Hepatocyte (in vitro differentiated cells): ENCODE results near the gene PCYOX1L. TPM values are rescaled to one million over a fixed set of nuclear protein-coding genes. Genes with fewer than 3 reads are reported as not detected.

Experiments used
- DNase-seq: peaks from one replicate; pipeline ENCODE4 v3.0.0-alpha.2; 2016; ENCODE audit warnings: low spot score
- H2AFZ ChIP-seq: fragments of 200-600 bp; sonication (generic); 2 replicates; pipeline ENCODE4 v1.6.0; 2016; ENCODE audit warnings: antibody characterized with exemption, mild to moderate bottlenecking
- H3K27ac ChIP-seq: fragments of 200-600 bp; sonication (generic); 2 replicates; pipeline ENCODE4 v1.5.1; 2016; ENCODE audit warnings: mild to moderate bottlenecking
- H3K27me3 ChIP-seq: fragments of 200-600 bp; sonication (generic); 2 replicates; pipeline ENCODE4 v1.6.1; 2016
- H3K36me3 ChIP-seq: fragments of 200-600 bp; sonication (generic); replicated peaks from 2 replicates; pipeline ENCODE4 v1.5.1; 2016; ENCODE audit warnings: low read depth; ENCODE audit not compliant: insufficient read depth
- H3K4me1 ChIP-seq: fragments of 200-600 bp; sonication (generic); 2 replicates; pipeline ENCODE4 v1.5.1; 2016; ENCODE audit warnings: mild to moderate bottlenecking, moderate library complexity; ENCODE audit not compliant: insufficient read depth
- H3K4me2 ChIP-seq: fragments of 200-600 bp; sonication (generic); 2 replicates; pipeline ENCODE4 v1.6.0; 2016
- H3K4me3 ChIP-seq: fragments of 200-600 bp; sonication (generic); 2 replicates; pipeline ENCODE4 v1.5.1; 2016; ENCODE audit warnings: mild to moderate bottlenecking
- H3K79me2 ChIP-seq: fragments of 200-600 bp; sonication (generic); 2 replicates; pipeline ENCODE4 v1.6.0; 2017; ENCODE audit warnings: mild to moderate bottlenecking
- H3K9me2 ChIP-seq: fragments of 200-600 bp; sonication (generic); replicated peaks from 2 replicates; pipeline ENCODE4 v1.6.0; 2017; ENCODE audit warnings: mild to moderate bottlenecking; ENCODE audit not compliant: insufficient read depth
- H3K9me3 ChIP-seq: fragments of 200-600 bp; sonication (generic); 2 replicates; pipeline ENCODE4 v1.5.1; 2016; ENCODE audit warnings: low read depth, mild to moderate bottlenecking
- H4K20me1 ChIP-seq: fragments of 200-600 bp; sonication (generic); 2 replicates; pipeline ENCODE4 v1.6.0; 2016; ENCODE audit warnings: mild to moderate bottlenecking; ENCODE audit not compliant: insufficient read depth, poor library complexity, severe bottlenecking
- EZH2 ChIP-seq: fragments of 200-600 bp; sonication (generic); IDR thresholded peaks from 2 replicates; pipeline ENCODE4 v1.6.1; 2016; ENCODE audit warnings: antibody characterized with exemption, mild to moderate bottlenecking, borderline replicate concordance
- EZH2phosphoT487 ChIP-seq: fragments of 200-600 bp; sonication (generic); IDR thresholded peaks from one replicate; pipeline ENCODE4 v1.6.1; 2018; ENCODE audit warnings: antibody characterized with exemption, mild to moderate bottlenecking, low read depth, moderate library complexity; ENCODE audit not compliant: unreplicated experiment, severe bottlenecking
- WGBS: methylation state at CpG from one replicate; pipeline ENCODE4 v1.1.6; 2016; ENCODE audit warnings: low lambda C conversion rate; ENCODE audit errors: missing lambda C conversion rate; 5-methylcytosine and 5-hydroxymethylcytosine counted together
- polyA plus RNA-seq: library from polyadenylated mRNA; unstranded; fragments of >200 nt; fragmentation: Nextera tagmentation; extraction: Ambion mirVana; gene quantifications from 2 replicates; pipeline ENCODE4 v1.2.1, GENCODE V29; 2016
- total RNA-seq: library from RNA; depleted of rRNA; stranded (reverse); fragments of >200 nt; gene quantifications from 2 replicates; pipeline ENCODE4 v1.2.3, GENCODE V29; 2014
- TF ChIP-seq, protein P1 (sequence below): fragments of 200-600 bp; sonication (generic); IDR thresholded peaks from 2 replicates; pipeline ENCODE4 v1.5.1; 2016; ENCODE audit warnings: antibody characterized with exemption, mild to moderate bottlenecking; ENCODE audit not compliant: poor library complexity

Gene PCYOX1L
- total and polyA plus RNA-seq, 2 experiments from 2014 or later: 9.1 to 14.4 TPM

DNA sequence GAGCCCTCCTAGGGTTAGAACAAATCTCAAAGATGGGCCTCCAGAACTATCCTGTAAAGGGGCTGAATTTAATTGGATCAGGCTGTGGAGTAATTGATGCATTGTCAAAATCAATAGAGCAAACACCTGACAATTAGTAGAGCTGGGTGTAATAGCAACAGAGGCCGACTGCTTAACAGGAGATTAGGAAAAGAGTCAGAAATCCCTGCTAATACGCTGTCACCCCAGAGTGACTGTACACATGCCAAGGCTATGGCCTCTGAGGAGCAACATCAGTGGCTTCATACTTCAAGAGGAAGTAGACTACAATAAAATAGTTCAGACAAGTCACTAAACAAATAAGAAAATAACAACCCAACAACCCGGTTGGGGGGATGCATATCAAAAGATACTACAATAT, 31.2 kb upstream of the PCYOX1L start:
- WGBS: 82% methylated on average over 3 of the region's 3 CpGs
- no peaks in the 10 kb centered on the region for H3K36me3 ChIP-seq
- H3K9me2 ChIP-seq: no peaks in the 10 kb centered on the region

DNA sequence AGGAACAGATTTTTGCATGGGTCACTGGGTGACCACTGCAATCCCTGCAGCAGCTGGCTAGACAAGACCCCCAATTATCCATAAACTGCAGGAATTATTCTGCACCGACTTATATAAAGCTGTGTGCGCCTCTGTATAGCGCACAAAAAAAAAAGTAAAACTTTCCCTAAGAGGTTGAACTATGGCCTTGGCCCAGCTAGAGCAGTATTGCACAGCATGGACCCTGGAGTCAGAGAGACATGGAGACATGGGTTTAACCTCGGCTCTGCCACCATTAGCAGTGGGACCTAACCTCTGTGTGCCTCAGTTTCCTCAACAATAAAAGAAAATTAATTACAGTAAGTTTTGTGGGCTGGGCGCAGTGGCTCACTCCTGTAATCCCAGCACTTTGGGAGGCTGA, 29.7 kb upstream of the PCYOX1L start:
- Histone ChIP-seq H3K36me3 (no peaks in the 10 kb centered on the region), H3K27ac (no peak overlapping the region), H3K79me2 (no peaks in the 10 kb centered on the region), H3K27me3 (no peaks in the 10 kb centered on the region), H2AFZ (no peak overlapping the region), H3K4me3 (no peak overlapping the region), H3K9me2 (no peaks in the 10 kb centered on the region), H4K20me1 (no peaks in the 10 kb centered on the region), H3K9me3 (no peaks in the 10 kb centered on the region), H3K4me2 (no peak overlapping the region), H3K4me1 (peaks cover 20% of the 10 kb centered on the region)
- WGBS: 95% methylated on average over 5 of the region's 5 CpGs
- no peak for DNase-seq
- TF ChIP-seq, protein P1, sequence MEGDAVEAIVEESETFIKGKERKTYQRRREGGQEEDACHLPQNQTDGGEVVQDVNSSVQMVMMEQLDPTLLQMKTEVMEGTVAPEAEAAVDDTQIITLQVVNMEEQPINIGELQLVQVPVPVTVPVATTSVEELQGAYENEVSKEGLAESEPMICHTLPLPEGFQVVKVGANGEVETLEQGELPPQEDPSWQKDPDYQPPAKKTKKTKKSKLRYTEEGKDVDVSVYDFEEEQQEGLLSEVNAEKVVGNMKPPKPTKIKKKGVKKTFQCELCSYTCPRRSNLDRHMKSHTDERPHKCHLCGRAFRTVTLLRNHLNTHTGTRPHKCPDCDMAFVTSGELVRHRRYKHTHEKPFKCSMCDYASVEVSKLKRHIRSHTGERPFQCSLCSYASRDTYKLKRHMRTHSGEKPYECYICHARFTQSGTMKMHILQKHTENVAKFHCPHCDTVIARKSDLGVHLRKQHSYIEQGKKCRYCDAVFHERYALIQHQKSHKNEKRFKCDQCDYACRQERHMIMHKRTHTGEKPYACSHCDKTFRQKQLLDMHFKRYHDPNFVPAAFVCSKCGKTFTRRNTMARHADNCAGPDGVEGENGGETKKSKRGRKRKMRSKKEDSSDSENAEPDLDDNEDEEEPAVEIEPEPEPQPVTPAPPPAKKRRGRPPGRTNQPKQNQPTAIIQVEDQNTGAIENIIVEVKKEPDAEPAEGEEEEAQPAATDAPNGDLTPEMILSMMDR: no peak
- TF ChIP-seq EZH2phosphoT487 (no peak), EZH2 (no peak)

More for the DNA sequence above, 31.2 kb upstream of the PCYOX1L start:
- Histone ChIP-seq H3K9me3 (no peaks in the 10 kb centered on the region), H3K4me1 (peaks cover 36% of the 10 kb centered on the region), H3K27ac (no peak overlapping the region), H3K79me2 (no peaks in the 10 kb centered on the region), H4K20me1 (no peaks in the 10 kb centered on the region), H3K27me3 (no peaks in the 10 kb centered on the region), H2AFZ (no peak overlapping the region), H3K4me3 (no peak overlapping the region), H3K4me2 (no peak overlapping the region)
- DNase-seq: no peak
- TF ChIP-seq EZH2 (no peak), EZH2phosphoT487 (no peak)
- TF ChIP-seq, protein P1: no peak

DNA sequence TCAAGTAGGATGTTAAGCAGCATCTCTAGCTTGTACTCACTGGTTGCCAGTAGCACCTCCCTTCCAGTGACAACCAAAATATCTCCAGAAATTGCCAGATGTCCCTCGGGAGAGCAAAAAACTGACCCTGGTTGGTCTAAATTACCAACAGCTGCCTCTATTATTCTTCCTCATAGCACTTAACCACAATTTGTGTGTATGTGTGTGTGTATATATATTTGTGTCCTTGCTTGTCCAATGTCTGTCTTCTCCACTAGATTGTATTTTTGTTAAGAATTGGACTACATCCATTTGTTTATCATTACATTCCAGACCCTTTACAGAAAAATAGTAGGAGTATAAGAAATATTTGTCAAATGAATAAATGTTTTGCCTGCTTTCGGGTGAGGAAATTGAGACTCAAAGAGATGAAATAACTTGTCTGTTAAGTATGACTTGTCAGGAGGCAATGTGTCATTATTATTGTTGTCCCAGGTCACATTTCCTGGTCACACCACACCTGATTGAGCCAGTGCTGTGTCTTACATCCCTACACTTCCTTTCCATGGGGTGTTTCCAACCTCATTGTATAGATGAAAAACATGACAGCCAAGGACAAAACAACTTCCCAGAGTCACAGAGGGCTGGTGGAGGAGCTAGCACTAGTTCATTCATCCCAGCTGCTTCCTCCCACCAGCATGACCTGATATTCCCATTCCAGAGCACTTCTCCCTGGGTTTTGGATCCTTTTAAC, 24.0 kb upstream of the PCYOX1L start:
- Histone ChIP-seq H3K27ac (no peak overlapping the region), H3K79me2 (no peaks in the 10 kb centered on the region), H4K20me1 (no peaks in the 10 kb centered on the region), H3K27me3 (no peaks in the 10 kb centered on the region), H3K4me3 (no peak overlapping the region), H2AFZ (no peak overlapping the region), H3K9me3 (no peaks in the 10 kb centered on the region), H3K4me1 (no peaks in the 10 kb centered on the region), H3K4me2 (no peak overlapping the region), H3K9me2 (no peaks in the 10 kb centered on the region), H3K36me3 (no peaks in the 10 kb centered on the region)
- TF ChIP-seq EZH2phosphoT487 (no peak), EZH2 (no peak)
- TF ChIP-seq, protein P1: no peak
- DNase-seq: no peak
- 87% methylated on average over 2 of the region's 2 CpGs for WGBS
